Activated CD8-positive, alpha-beta memory T cell treated with anti-CD3 and anti-CD28 coated beads, Interleukin-2, amount 50 U/mL, for 4 hours (primary cell): Measurements from ENCODE around the gene SLC4A8.

Experiments
- DNase-seq: peaks from one replicate; pipeline ENCODE4 v3.0.0-alpha.2; 2020

Gene SLC4A8

GRCh38 chr12:51424662-51425539 lies at the start of gene SLC4A8:
TSS of gene SLC4A8 (plus strand) at chr12:51424831. CDS start at chr12:51424988, 157 bp downstream.
- DNase-seq, result peak; percentile 68

GRCh38 chr12:51374856-51375255 lies 49.8 kb upstream of the SLC4A8 start:
- DNase-seq, result no peak

- no peak for DNase-seq
Observed at GRCh38 chr12:51377099-51377984, 47.3 kb upstream of the SLC4A8 start.

- no peak for DNase-seq
Observed at GRCh38 chr12:51378749-51379148, 45.9 kb upstream of the SLC4A8 start.

- no peak for DNase-seq
Observed at GRCh38 chr12:51379571-51379970, 45.1 kb upstream of the SLC4A8 start.

GRCh38 chr12:51381226-51382079 lies 43.2 kb upstream of the SLC4A8 start:
- DNase-seq, result no peak

GRCh38 chr12:51382173-51382572 lies 42.5 kb upstream of the SLC4A8 start:
- DNase-seq, result no peak

- DNase-seq, result no peak
Observed at GRCh38 chr12:51383269-51383905, 41.2 kb upstream of the SLC4A8 start.

GRCh38 chr12:51386351-51386750 lies 38.3 kb upstream of the SLC4A8 start:
- no peak for DNase-seq

GRCh38 chr12:51388069-51388799 lies 36.4 kb upstream of the SLC4A8 start:
- no peak for DNase-seq

- no peak for DNase-seq
Observed at GRCh38 chr12:51388846-51389245, 35.8 kb upstream of the SLC4A8 start.

GRCh38 chr12:51389302-51389999 lies 35.2 kb upstream of the SLC4A8 start:
- DNase-seq, result peak; percentile 38

- DNase-seq, result no peak
Observed at GRCh38 chr12:51390457-51390856, 34.2 kb upstream of the SLC4A8 start.

- DNase-seq, result no peak
Observed at GRCh38 chr12:51390891-51391282, 33.7 kb upstream of the SLC4A8 start.

GRCh38 chr12:51391283-51392123 lies 33.1 kb upstream of the SLC4A8 start, which contains the start of gene GALNT6:
TSS of gene GALNT6 (minus strand) at chr12:51391406. CDS start at chr12:51379781, 11,625 bp downstream.
- peak; percentile 75 for DNase-seq

- peak; percentile 29 for DNase-seq
Observed at GRCh38 chr12:51392556-51393237, 31.9 kb upstream of the SLC4A8 start.

- DNase-seq, result peak; percentile 65
Observed at GRCh38 chr12:51393676-51394545, 30.7 kb upstream of the SLC4A8 start.
